CD4-positive, alpha-beta T cell treated with Interleukin-4 for 1 hour (primary cell): ENCODE measurements around the gene GRIK3.

Experiments used
- DNase-seq, 2 donors: peaks; one replicate each; pipeline ENCODE4 v3.0.0-alpha.2; 2020 to 2022

GRIK3 gene

DNA sequence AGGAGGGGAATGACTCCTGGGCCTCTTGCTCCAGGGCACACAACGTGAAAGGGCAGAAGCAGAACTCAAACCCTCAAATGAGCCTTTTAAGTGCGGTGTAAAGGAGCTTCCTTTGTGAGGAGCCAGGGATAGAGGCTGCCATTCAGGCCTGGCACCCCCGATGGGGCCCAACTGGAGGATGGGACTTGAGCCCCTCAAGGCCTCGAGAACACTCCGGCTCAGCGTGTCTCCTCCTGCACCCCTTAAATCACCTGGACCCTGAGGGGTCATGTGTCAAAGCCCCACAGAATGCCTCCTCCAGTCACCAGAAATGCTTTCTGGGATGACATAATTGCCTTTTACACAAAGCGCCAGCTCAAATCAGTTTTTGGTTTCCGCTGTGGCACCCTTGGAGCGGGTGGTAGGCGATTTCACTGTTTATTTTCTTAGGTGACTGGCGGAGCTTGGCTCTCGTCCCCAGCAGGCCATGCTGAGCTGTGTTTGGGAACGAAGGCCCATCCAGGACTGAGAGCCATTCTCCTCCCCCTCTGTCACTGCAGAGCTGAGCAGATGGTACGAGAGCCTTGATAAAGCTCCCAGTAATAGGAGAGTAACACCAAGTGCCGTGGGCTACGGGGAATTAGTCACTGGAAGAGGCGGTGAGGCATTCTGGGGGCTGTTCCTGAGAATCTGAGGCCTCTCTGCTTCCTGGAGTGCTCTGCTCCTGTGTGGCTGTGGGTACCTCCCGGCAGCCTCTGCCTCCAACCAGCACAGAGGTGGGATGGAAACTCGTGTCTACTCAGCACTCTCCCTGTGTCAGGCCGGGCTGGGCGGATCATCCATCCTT, 163.0 kb downstream of the GRIK3 start:
- no peak for DNase-seq

DNA sequence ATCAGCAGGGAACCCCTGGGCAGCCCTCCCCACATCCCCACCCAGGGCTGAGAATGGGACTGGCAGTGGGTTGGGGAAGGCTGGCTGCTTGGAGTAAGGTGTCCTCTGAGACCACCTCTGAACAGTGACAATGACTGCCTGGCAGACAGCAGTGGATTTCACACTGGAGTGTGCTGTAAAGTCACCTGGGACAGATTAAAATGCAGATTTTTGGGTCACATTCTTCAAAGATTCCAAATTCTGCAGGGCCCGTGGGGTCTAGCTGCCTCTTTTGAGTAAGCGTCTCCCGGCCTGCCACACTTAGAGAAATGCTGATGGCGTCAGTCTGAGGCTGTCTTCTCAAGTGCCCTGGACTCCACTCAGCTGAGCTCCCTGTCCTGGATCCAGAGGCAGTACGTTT, 164.5 kb downstream of the GRIK3 start:
- DNase-seq: no peak

DNA sequence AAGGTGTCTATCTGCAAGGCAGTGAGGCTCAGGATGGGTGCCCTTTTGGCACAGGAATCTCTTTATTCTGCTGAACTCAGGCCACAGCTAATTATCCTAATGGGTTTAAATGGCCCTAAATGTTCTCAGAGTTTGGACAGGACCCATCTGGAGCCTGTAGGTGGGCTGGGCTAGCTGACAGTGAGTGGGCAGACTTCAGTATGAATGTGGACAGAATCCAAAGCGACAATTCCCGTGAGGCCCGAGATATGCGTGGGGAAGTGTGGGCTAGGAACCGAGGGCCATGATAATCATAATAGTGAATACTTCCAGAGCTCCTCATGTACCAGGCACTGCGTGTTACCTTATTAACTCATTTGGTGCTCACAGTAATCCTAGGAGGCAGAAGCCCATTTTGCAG, 165.3 kb downstream of the GRIK3 start:
- DNase-seq: no peak

DNA sequence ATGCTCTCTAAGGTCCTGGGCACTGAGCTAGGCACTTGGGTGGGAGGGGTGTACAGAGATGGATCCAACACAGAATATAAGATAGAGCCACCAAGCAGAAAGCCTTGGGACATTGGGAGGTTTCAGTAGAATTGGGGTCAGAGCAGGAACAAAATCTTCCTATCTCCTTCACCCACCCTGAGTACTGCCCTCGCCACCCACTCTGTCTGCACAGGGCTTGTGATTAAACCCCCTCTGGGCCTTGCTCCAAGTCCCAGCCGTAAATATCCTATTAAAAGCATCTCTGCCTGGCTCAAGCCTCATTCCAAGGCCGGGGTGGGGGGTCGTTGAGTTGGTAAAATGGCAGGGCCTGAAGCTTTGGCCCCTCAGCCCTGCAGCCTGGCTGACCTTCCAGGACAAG, 166.7 kb downstream of the GRIK3 start:
- DNase-seq: no peak

DNA sequence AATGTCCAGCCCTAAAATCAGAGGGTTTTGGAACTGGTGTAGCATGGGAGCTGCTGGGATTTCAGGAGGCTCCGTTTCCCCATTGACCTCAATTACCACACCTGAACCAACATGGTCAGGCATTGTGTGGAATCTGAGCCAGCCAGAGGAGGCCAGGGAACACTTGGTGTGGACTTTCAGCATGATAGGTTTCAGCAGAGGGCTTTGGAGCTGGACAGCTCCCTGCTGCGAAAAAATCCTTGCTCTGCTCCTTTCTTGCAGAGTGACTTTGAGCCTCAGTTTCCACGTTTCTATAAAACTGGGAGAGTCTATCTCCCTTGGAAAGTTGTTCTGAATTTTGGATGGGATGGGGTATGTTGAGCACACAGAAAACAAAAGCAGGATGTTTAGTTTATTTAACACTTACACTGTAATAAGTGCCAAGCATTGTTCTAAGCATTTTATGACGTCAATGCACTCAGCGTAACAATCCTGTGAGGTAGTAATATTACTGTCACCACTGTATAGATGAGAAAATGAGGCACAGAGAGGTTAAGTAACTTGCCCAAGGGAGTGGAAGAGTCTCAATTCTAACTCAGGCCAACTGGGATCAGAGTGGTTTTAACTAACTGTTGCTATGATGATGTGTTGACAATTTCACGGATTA, 168.0 kb downstream of the GRIK3 start:
- DNase-seq: no peak

DNA sequence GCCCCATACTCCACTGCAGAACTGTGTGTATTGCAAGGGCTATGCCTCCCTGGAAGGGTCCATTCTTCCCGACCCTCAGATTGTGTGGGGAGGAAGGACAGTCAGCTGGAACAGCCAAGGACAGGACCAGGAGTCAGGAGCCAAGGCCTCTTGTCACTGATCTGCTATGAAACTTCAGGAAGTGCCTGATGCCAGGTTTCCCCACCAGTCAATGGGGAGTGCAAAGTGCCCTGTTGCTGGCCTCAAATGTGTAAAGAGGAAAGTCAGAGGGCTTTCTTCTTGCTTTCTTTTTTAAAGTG, 168.8 kb downstream of the GRIK3 start:
- DNase-seq: no peak

DNA sequence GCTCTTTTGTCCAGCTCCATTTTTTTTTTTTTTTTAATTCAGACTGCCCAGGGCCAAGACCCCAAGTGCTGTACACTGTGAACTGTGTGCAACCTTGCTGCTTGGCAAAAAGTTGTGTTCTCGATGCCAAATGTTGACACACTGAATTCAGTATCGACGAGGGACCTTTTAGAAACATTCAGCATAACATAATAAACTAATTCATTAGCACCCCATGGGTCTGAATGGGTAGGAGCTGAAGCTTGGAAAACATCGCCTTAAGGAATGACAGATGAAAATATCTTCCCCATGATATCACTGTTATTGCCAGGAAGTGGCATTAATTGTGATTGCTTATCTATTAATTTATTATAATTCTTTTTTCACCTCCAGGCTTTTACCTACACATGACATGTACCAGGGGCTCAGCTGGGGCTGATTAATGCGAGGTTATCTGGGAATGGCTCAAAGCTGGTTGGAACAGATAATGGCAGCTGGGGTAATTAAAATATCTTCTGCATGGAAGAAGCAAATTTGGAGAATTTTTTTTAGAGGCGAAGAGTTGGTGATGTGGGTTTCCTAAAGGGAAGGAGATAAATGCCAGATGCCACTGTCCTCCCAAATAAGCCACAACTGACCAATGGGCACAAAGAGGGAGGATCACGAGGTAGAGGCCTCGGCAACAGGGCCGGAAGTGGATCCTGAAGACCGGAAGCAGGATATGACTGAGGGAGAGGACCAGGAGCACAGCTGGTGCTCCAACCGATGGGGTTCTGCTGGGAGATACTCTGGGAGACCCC, 169.3 kb downstream of the GRIK3 start:
- no peak for DNase-seq

DNA sequence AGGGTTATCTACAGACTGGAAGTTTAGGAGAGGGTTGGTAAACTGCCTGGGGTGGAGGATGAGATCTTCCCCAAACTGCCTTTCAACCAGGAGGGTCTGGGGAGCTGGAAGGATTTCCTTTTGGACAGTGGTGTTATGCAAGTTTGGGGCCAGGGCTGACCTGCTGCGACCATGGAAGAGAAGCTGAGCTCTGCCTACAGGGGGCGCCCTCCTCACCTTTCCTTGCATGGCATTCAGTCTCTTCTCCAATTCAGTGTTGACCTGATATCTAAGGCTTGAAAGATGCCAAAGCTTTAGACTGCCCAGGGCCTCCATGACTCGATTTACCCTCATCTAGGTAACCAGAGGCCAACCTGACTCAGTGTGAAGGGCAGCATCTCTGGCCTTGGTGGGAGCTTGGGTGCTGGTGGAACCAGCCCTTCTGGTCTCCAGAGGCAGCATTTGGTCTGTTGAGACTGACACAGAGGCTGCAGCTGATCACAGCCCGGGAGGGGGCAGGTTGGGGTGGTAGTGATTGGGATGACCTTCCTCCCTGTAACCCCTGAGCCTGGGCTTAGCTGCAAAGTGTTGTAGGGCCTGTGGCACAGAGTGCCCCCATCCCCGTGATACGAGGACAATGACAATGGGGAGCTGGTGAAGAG, 170.0 kb downstream of the GRIK3 start:
- no peak for DNase-seq

DNA sequence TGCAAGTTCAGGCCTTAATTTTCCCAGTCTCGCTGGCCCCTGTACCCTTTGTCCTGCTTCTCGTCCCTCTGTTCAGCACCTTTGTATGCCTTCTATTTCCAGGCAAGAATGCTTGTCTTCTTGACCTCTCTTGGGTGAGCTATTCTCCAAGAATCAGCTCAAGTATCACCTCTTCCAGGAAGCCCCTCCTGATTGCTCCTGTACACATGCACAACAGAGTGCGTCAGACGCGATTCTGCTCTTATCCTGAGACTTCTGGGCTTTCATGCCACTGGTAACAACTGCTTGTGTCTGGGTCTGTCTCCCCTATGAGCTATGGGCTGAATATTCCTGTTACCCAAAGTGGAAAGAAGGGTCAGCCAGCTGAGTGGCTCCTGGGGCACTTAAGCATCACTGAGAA, 170.8 kb downstream of the GRIK3 start:
- no peak for DNase-seq

DNA sequence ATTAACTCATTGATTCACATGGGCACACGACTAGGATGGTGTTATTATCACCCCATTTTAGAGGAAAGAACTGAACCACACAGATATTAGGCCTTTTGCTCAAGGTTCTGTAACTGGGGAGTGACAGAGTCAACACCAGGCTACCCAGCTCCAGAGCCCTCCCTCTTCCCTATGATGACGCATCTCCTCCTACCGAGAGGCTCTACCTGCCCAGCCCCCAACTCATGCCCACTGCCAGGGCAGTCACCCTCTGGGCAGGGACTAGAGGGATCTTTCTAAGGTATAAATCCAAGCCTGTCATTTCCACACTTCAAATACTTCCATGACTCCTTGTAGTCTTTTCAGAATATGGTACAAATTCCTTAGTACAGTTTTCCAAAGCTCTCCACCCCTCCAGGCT, 171.3 kb downstream of the GRIK3 start:
- DNase-seq: no peak

DNA sequence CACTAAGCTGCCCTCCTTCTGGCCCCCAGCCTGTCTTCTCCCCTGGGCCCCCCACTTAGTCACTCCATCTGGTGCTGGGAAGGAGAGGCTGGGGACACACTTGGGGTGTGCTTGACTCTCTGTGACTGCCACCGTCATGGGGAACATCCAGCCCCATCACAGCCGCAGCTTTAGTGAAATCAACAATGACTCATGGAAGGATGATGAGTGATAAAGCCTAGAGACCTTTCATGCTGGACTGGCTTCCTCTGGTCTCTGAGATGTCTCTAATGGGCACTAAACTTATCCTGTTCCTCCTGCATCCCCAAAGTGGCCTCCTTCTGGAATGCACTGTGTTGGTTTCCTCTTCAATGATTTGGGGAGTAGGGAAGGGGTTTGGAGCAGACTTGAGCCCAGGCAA, 172.9 kb downstream of the GRIK3 start:
- DNase-seq: no peak

DNA sequence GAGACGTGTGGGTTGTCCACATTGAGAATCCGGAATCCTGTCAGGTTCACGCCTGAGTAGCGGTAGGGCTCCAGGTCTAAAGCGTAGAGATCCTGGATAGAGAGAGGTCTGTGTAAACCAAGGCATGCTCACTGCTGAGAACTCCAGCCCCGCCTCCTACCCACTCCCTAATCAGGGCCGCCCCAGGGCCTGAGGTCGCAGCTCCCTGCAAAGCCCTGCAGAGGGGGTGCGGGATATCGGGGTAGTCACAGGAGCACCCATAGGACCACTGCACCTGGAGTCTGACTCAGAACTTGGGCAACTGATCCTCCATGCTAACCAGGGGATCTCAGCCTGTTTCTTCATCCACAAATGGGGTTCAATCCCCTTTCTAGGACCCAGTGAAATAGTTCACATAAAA, 174.4 kb downstream of the GRIK3 start:
- DNase-seq: no peak

DNA sequence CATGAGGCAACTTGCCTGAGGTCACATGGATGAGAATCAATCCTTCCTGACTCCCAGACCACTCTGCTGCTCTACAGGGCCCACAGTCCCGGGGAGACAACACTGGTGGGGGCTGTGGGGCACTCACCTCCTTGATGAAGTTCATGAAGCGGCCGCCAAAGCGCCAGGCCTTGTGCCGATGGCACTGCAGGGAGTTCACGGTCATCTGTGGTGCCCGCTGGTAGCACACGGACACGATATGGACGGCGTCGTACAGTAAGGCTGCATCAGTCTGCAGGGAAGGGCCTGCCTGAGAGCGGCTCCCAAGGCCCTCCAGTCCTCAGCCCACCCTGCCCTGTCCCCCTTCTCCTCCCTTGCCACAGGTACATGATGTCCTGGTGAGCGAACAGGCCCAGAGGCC, 175.3 kb downstream of the GRIK3 start:
- no peak for DNase-seq

DNA sequence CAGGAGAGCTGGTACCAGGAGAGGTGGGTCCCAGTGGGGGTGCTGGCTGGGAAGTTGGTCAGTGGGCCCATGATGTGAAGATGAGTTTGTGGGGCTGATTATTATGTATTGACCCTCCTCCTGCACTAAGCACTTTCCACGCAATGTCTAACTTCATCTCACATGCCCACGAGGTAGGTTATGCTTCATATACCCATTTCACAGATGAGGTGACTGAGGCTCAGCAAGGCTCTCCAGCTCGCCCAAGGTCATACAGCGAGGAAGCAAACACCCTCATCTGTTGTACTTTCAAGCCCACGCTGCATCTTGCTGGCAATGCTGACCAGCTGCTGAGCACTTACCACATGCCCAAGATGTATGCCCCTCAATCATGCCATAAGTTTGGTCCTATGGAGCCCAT, 175.8 kb downstream of the GRIK3 start:
- no peak for DNase-seq

DNA sequence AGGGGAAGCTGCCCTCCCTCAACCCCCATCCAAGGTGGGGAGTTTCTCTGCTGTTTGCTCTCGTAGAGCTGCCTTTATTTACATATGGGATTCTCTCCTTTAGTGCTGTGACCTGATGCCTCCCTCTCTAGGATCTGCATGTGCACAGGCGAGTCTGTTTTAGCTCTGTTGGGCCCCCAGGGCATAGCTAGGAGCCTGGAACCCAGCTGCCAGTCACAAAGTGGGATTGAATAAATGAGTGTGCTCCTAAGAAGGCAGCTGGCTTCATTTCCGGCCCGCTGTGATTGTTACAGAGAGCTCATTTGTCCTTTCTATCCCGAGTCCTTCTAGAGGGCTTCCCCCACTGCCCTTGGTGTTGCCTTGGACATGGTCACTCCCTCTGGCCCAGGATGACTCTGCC, 176.6 kb downstream of the GRIK3 start:
- DNase-seq: no peak

DNA sequence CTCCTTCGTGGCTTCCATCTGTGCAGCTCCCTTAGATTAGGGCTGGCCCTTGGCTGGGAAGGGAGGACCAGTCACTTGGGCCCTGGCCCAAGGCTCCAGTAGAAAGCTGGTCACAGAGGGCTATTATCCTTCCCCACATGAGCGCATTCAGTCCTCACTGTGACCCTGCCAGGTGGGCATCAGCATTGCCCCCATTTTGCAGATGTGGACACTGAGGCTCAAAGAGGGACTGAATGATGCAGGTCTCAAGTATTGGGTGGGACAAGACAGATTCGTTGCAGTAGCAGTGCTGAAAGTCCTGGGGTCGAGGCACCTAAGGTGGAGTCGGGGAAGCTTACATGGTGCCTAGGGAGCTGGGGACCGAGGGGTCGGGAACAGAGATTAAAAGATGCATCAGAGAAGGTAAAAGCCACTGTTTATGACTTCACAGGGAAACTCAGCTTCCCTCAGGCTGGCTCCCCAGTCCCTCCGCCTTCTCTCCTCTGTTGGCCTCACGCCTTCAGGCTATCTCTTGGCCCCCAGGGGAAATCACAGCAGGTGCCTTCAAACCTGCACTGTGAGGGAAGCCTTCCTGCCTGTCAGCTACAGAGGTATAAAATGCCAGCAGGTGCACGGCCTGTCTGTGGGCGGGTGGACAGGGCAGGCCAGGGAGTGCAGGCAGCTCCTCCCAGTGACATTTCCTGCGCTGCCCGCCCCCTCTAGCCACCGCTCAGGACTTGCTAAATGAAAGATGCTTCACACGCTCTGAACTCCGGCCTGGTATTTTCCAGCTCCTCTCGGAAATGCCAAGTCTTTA, 178.4 kb downstream of the GRIK3 start:
- DNase-seq: no peak

DNA sequence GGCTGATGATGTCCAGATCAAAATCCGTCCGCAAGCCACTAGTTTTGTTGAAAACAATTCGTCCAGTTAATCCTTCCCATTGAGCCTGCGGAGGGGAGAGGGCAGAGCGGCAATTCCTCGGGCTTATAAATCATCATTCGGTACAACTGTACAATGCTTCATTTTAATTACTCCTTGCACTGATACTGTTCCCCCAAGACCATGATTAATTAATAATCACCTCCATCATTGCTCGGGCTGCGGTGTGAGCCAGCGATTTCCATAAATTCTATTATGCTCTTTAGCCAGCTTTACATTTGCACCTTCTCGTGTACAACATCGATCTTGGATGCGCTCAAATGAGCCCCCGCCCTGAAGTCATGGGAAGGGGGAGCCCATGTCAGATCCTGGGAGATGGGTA, 180.7 kb downstream of the GRIK3 start:
- DNase-seq: no peak

DNA sequence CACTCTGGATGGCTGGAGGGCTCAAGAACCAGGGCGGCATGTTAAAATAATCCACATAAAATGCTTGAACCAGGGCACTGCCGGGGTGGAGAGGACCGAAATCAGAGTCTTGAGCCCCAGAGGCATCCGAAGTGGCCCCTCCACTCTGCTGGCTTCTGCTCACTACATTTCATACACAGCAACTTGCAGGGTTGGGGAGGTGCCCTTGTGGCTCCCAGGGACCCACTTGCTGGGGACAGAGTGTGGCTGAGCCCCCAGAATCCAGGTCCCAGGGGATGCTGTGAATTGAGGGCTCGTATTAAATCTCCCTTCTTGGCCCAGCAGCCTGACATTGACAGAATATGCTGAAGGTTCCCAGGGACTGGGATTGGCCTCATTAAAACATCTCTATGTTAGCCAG, 181.7 kb downstream of the GRIK3 start:
- no peak for DNase-seq

DNA sequence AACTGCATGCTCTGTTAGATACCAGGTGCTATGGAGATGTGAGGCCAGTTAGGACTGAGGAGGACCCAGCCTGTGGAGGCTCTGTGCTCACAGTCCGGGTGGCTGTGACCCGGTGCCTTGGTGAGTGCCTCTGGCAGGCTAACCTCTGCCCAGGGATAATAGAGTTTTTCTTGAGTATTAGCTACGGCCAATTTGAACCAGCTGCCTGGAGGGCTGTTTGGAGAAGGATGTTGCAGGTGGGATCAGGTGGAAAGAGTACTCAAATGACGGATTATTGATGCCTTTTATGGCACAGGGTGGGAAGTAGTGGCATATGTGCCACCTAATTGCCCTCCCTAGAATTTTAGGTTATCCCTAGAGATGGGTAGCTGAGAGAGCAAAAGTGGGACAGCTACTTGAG, 182.7 kb downstream of the GRIK3 start:
- DNase-seq: no peak

DNA sequence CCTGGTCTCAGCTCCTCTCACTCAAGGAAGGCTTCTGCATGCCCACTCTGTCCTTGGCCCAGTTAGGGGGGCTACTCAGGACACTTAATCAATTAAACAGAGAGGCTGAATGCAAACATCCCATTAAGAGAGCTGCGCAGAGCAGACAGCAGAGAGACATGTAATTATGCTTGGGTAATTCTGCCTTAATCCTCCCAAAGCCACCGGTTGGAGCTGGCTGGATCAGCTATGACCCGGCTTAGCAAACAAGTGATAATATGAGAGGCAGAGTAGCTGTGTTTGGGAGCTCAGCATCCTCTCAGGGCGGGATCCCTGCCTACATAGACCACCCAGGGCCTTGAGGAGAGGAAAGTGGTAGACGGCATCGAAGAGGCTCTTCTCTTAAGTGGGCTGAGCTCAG, 183.2 kb downstream of the GRIK3 start:
- DNase-seq: no peak

DNA sequence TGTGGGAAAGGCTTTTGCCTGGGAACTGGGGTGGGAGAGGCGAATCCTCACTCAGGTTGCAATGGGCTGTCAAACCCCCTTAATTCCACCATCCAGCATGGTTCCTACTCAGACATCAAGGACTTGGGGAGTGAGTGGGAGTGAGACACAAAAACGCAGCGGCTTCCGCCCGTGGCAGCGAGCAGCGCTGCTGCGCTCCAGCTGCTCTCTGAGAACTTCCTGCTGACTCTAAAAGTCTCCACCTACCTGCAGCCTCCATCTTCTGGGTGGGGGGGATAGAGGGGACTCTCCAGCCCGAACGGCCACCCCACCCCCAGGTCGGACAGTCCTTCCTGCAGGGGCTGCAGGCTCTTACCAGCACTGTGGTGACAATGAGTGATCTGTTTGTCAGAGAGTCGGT, 184.4 kb downstream of the GRIK3 start:
- DNase-seq: no peak

DNA sequence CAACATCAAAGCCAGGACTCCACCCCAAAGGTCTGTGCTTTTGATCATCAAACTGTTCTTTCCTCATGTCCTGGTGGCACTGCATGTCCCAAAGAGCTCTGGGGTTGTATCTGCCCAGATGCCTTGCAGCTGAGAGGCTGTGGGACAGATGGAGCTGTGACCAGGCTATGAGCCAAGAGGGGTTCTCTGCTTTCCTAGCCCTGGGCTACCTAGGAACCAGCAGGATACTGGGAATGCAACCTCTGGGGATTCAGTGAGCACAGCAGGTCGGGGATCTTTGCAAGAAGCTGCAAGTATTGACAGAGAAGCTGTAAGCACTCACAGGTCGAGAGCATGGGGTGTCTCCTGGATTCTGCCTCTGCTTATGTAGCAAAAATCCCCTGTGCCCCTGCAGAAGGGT, 186.6 kb downstream of the GRIK3 start:
- no peak for DNase-seq

DNA sequence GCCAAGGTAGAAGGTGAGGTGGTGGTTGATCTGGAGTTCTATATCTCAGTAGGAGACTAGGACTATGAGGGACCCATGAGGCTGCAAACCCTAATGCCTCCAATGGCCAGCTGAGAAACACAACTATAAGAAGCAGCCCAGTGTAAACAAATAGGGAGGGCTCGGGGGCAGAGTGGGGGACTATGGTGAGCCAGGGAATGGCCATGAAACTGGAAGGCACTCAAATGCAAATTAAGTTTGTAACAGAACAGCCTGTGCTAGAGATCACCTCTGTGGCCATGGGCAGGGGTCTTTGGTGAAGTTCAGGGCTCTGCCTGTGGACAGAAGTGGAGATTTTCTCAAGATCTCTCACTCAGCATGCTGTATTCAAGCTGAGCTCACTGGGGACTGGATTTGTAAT, 187.1 kb downstream of the GRIK3 start:
- DNase-seq: no peak
